Measurements from ENCODE around the gene ANKS4B. TPM values are rescaled to one million over a fixed set of nuclear protein-coding genes. Genes with fewer than 3 reads are reported as not detected.
"Not testable (repeated sequence)": the region's sequence is repeated elsewhere in the genome, so short reads cannot be mapped to it uniquely, and the experiment has no call there.

The ANKS4B gene
- total and polyA plus RNA-seq, 7 experiments from 2014 or later: not detected

DNA sequence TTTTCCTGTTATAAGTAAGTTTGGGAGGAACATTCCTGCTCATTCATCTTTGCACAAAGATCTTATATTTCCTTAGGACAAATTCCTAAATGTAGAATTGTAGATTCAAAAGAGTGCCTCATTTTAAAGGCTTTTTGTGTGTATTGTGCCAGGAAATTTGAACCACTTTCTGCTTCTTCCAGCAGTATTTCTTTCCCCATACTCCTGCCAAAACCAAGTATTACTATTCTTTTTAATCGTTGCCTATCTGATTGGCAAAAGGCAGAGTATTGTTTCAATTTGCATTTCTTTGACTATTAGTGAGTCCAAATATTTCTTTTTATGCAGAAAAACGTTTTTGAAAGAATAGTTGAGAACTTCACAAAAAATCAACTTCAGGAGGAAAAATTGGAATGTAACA, 9.3 kb downstream of the ANKS4B start:
- Mint-ChIP-seq H3K4me1 (no peaks in the 10 kb centered on the region), H3K9me3 (no peaks in the 10 kb centered on the region), H3K27ac (no peak overlapping the region), H3K36me3 (no peaks in the 10 kb centered on the region), H3K4me3 (no peak overlapping the region), H3K27me3 (peaks cover 8 to 27% (median 16%) of the 10 kb centered on the region in 5 donors)
- DNase-seq (no peak), ATAC-seq (no peak)
- intact Hi-C loops (cut with micrococcal nuclease): no loop called here
- ChIA-PET POLR2A (no interaction called here), CTCF (no interaction called here)
- H3K9me3 ChIP-seq (ENCODE audit: control insufficient read depth in 2 of 3, low read length in 3 of 3): no peaks in the 10 kb centered on the region
- H3K4me1 ChIP-seq (ENCODE audit: control insufficient read depth in 2 of 2, insufficient read depth in 2 of 2, low read length in 2 of 2): no peaks in the 10 kb centered on the region
- H3K27ac ChIP-seq (ENCODE audit: low read depth, low read length): no peak overlapping the region
- H3K4me3 ChIP-seq (ENCODE audit: low read length): no peak overlapping the region
- no peaks in the 10 kb centered on the region for H3K27me3 ChIP-seq (ENCODE audit: control insufficient read depth in 2 of 2, insufficient read depth in 2 of 2, low read length in 2 of 2)
- no peaks in the 10 kb centered on the region for H3K36me3 ChIP-seq (ENCODE audit: control insufficient read depth in 2 of 3, insufficient read depth in 3 of 3, low read length in 3 of 3)

DNA sequence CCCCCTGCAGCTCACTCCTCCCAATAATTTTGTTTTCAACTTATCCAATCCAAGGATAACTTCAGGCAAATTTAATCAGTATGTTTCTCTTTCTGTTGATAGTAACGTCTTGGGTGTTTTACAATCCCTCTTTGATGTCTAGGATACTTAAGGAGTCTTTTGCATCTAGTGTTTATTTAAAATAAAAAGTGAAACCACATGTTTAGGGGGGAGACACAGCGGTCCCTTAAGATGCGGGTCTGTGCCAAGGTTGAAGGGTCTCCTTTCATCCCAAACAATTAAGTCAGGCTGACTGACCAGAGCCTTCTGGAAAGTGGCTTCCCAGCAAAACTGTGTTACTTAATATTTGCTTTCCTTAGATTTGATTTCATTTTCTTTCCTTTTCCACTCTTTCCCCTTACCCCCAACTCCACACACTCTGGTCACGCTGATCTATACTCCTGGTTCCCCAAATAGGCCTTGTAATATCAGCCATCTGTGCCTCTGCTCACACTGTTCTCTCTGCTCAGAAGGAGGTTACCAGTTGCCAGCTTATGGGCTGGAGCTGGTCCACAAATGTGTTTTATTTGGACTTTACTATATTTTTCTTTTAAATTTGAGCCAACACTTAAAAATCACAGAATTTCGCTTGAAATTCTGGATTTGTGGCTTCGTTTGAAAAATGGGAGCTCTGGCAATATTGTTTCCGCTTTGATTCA, 11.2 kb downstream of the ANKS4B start:
- Mint-ChIP-seq H3K27me3 (peaks cover 8 to 27% (median 24%) of the 10 kb centered on the region in 5 donors), H3K4me1 (no peaks in the 10 kb centered on the region), H3K4me3 (no peak overlapping the region), H3K27ac (no peak overlapping the region), H3K9me3 (no peaks in the 10 kb centered on the region), H3K36me3 (no peaks in the 10 kb centered on the region)
- no peaks in the 10 kb centered on the region for H3K36me3 ChIP-seq (ENCODE audit: control insufficient read depth in 2 of 3, insufficient read depth in 3 of 3, low read length in 3 of 3)
- intact Hi-C loops (cut with micrococcal nuclease): no loop called here
- no peaks in the 10 kb centered on the region for H3K27me3 ChIP-seq (ENCODE audit: control insufficient read depth in 2 of 2, insufficient read depth in 2 of 2, low read length in 2 of 2)
- H3K4me1 ChIP-seq (ENCODE audit: control insufficient read depth in 2 of 2, insufficient read depth in 2 of 2, low read length in 2 of 2): no peaks in the 10 kb centered on the region
- no peak for DNase-seq
- no peaks in the 10 kb centered on the region for H3K9me3 ChIP-seq (ENCODE audit: control insufficient read depth in 2 of 3, low read length in 3 of 3)
- ChIA-PET CTCF (no interaction called here), POLR2A (no interaction called here)
- ATAC-seq: no peak
- H3K4me3 ChIP-seq (ENCODE audit: low read length): no peak overlapping the region
- H3K27ac ChIP-seq (ENCODE audit: low read depth, low read length): no peak overlapping the region

DNA sequence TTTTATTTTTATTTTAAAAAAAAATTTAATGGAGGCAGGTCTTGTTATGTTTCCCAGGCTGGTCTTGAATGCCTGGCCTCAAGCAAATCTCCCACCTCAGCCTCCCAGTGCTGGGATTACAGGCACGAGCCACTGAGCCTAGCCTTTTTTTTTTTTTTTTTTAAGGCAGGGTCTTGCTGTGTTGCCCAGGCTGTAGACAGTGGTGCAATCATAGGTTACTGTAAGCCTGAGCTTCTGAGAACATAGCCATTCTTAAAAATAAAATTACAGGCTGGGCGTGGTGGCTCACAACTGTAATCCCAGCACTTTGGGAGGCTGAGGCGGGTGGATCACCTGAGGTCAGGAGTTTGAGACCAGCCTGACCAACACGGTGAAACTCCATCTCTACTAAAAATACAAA, 14.7 kb downstream of the ANKS4B start:
- H3K4me3 Mint-ChIP-seq; ATAC-seq; intact Hi-C loops (cut with micrococcal nuclease); DNase-seq; POLR2A ChIA-PET; H3K36me3 Mint-ChIP-seq; CTCF ChIA-PET; H3K27me3 ChIP-seq (ENCODE audit: control insufficient read depth in 2 of 2, insufficient read depth in 2 of 2, low read length in 2 of 2); H3K4me3 ChIP-seq (ENCODE audit: low read length); H3K9me3 ChIP-seq (ENCODE audit: control insufficient read depth in 2 of 3, low read length in 3 of 3); H3K27ac Mint-ChIP-seq; H3K4me1 Mint-ChIP-seq; H3K27ac ChIP-seq (ENCODE audit: low read depth, low read length); H3K9me3 Mint-ChIP-seq; H3K36me3 ChIP-seq (ENCODE audit: control insufficient read depth in 2 of 3, insufficient read depth in 3 of 3, low read length in 3 of 3); H3K4me1 ChIP-seq (ENCODE audit: control insufficient read depth in 2 of 2, insufficient read depth in 2 of 2, low read length in 2 of 2): not testable (repeated sequence)
- H3K27me3 Mint-ChIP-seq: peaks cover 14 to 38% (median 28%) of the 10 kb centered on the region in 5 donors

DNA sequence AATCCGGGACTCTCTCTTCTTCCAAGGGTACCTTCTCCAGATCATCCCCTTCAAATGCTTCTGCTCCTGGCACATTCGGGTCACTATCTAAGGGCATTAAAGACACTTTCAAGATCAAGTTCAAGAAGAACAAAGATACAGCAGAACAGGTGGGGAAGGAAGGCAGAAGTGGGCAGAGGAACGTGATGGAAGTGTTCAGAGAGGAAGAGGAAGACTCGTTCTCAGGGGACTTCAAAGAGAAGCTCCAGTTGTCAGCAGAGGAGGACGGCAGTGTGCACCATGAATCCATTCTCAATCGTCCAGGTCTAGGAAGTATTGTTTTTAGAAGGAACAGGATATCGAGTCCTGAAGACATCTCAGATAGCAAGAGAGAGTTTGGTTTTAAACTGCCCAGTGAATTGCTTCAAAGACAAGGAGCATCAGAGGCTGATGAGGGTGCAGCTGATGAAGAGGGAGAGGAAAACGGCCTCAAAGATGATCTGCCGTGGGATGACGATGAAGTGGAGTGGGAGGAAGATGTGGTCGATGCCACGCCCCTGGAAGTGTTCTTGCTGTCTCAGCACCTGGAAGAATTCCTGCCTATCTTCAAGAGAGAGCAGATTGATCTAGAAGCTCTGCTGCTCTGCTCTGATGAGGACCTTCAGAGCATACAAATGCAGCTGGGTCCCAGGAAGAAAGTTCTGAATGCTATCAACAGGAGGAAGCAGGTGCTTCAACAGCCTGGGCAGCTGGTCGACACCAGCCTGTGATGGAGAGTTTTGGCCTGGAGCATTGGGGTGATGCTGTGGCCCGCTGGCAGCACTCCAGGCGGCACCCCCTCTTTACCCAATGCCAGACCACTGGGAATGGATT, 16.8 kb downstream of the ANKS4B start:
- no peaks in the 10 kb centered on the region for H3K27me3 ChIP-seq (ENCODE audit: control insufficient read depth in 2 of 2, insufficient read depth in 2 of 2, low read length in 2 of 2)
- peaks cover 14 to 37% (median 24%) of the 10 kb centered on the region in 5 donors for H3K27me3 Mint-ChIP-seq
- CTCF ChIA-PET: no interaction called here

DNA sequence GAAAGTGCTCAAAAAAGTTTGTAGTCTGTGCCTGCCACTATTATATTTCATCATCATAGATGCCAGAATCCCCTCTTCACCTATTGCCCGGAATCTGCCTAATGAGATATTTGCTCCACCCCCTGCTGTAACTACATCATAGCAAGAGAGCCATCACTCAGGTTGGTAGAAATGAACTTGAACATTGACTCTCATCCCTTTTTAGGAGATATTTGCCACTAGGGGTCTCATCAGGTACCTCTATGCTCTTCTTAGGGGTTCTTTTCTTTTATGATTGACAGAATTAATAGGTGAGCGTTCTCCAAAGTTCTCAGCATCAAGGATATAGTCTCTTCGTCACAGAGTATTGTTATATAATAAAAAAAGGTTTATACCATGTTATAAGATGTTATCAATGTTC, 20.0 kb downstream of the ANKS4B start:
- Mint-ChIP-seq H3K9me3 (no peaks in the 10 kb centered on the region), H3K27ac (no peak overlapping the region), H3K36me3 (no peaks in the 10 kb centered on the region), H3K27me3 (peaks cover 14 to 41% (median 15%) of the 10 kb centered on the region in 5 donors), H3K4me3 (no peak overlapping the region), H3K4me1 (no peaks in the 10 kb centered on the region)
- intact Hi-C loops (cut with micrococcal nuclease): no loop called here
- Histone ChIP-seq H3K36me3 (ENCODE audit: control insufficient read depth in 2 of 3, insufficient read depth in 3 of 3, low read length in 3 of 3) (no peaks in the 10 kb centered on the region), H3K27ac (ENCODE audit: low read depth, low read length) (no peak overlapping the region), H3K4me3 (ENCODE audit: low read length) (no peak overlapping the region), H3K4me1 (ENCODE audit: control insufficient read depth in 2 of 2, insufficient read depth in 2 of 2, low read length in 2 of 2) (no peaks in the 10 kb centered on the region), H3K27me3 (ENCODE audit: control insufficient read depth in 2 of 2, insufficient read depth in 2 of 2, low read length in 2 of 2) (no peaks in the 10 kb centered on the region), H3K9me3 (ENCODE audit: control insufficient read depth in 2 of 3, low read length in 3 of 3) (no peaks in the 10 kb centered on the region)
- no peak for DNase-seq
- ChIA-PET CTCF (no interaction called here), POLR2A (no interaction called here)
- no peak for ATAC-seq

More for the DNA sequence above, 16.8 kb downstream of the ANKS4B start:
- no peaks in the 10 kb centered on the region for H3K9me3 ChIP-seq (ENCODE audit: control insufficient read depth in 2 of 3, low read length in 3 of 3)
- Mint-ChIP-seq H3K4me3 (no peak overlapping the region), H3K9me3 (no peaks in the 10 kb centered on the region), H3K36me3 (no peaks in the 10 kb centered on the region), H3K27ac (no peak overlapping the region), H3K4me1 (no peaks in the 10 kb centered on the region)
- no peaks in the 10 kb centered on the region for H3K4me1 ChIP-seq (ENCODE audit: control insufficient read depth in 2 of 2, insufficient read depth in 2 of 2, low read length in 2 of 2)
- DNase-seq: no peak
- no peaks in the 10 kb centered on the region for H3K36me3 ChIP-seq (ENCODE audit: control insufficient read depth in 2 of 3, insufficient read depth in 3 of 3, low read length in 3 of 3)
- POLR2A ChIA-PET: no interaction called here
- H3K4me3 ChIP-seq (ENCODE audit: low read length): no peak overlapping the region
- no peak overlapping the region for H3K27ac ChIP-seq (ENCODE audit: low read depth, low read length)
- ATAC-seq: no peak
- intact Hi-C loops (cut with micrococcal nuclease): no loop called here

DNA sequence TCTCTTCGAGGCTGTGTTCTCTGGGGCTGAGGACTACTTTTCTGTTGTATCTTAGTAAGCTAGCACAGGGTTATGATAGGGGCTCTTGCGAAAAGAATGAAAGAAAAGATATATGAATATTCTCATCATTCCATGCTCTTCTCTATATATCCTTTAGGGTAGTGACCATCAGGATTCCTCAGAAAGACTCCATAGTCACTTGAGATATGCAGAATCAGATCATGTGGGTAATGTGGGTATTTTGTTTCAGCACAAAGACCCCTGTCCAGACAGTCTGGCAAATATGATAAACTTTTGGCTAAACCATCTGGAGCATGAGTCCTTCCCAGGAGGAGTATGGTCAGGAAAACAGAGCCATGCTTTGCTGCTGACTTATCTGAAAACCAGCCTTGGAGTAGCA, 23.1 kb downstream of the ANKS4B start:
- H3K4me3 ChIP-seq (ENCODE audit: low read length): no peak overlapping the region
- CTCF ChIA-PET: no interaction called here
- H3K4me1 ChIP-seq (ENCODE audit: control insufficient read depth in 2 of 2, insufficient read depth in 2 of 2, low read length in 2 of 2): no peaks in the 10 kb centered on the region
- Mint-ChIP-seq H3K27ac (no peak overlapping the region), H3K27me3 (peaks cover 6 to 26% (median 7%) of the 10 kb centered on the region in 5 donors), H3K4me1 (no peaks in the 10 kb centered on the region), H3K9me3 (no peaks in the 10 kb centered on the region), H3K36me3 (no peaks in the 10 kb centered on the region), H3K4me3 (no peak overlapping the region)
- no peaks in the 10 kb centered on the region for H3K36me3 ChIP-seq (ENCODE audit: control insufficient read depth in 2 of 3, insufficient read depth in 3 of 3, low read length in 3 of 3)
- no peak for ATAC-seq
- H3K27ac ChIP-seq (ENCODE audit: low read depth, low read length): no peak overlapping the region
- H3K27me3 ChIP-seq (ENCODE audit: control insufficient read depth in 2 of 2, insufficient read depth in 2 of 2, low read length in 2 of 2): no peaks in the 10 kb centered on the region
- intact Hi-C loops (cut with micrococcal nuclease): no loop called here
- POLR2A ChIA-PET: no interaction called here
- H3K9me3 ChIP-seq (ENCODE audit: control insufficient read depth in 2 of 3, low read length in 3 of 3): no peaks in the 10 kb centered on the region
- no peak for DNase-seq

DNA sequence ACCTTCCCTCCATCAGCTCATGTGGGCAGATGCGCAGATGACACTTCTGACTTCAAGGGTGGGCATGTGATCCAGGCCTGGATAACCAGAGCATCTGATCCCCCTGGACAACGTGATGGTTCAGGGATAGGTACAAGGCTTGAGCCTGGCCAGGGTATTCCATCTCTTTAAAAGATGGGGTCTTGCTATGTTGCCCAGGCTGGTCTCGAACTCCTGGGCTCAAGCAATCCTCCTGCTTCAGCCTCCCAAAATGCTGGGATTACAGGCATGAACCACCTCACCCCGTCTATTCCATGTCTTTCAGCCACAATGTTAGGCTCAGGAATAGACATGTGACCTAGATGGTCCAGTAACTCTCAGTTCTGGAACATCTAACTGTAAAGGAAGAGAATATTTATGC, 23.8 kb downstream of the ANKS4B start:
- POLR2A ChIA-PET: no interaction called here
- intact Hi-C loops (cut with micrococcal nuclease): no loop called here

More for the DNA sequence above, 23.8 kb downstream of the ANKS4B start:
- Mint-ChIP-seq H3K4me3 (no peak overlapping the region), H3K27ac (no peak overlapping the region), H3K27me3 (peaks cover 4 to 26% (median 7%) of the 10 kb centered on the region in 5 donors), H3K4me1 (no peaks in the 10 kb centered on the region), H3K9me3 (no peaks in the 10 kb centered on the region), H3K36me3 (no peaks in the 10 kb centered on the region)
- H3K36me3 ChIP-seq (ENCODE audit: control insufficient read depth in 2 of 3, insufficient read depth in 3 of 3, low read length in 3 of 3): no peaks in the 10 kb centered on the region
- H3K4me1 ChIP-seq (ENCODE audit: control insufficient read depth in 2 of 2, insufficient read depth in 2 of 2, low read length in 2 of 2): no peaks in the 10 kb centered on the region
- DNase-seq (no peak), ATAC-seq (no peak)
- no peak overlapping the region for H3K4me3 ChIP-seq (ENCODE audit: low read length)
- no peaks in the 10 kb centered on the region for H3K9me3 ChIP-seq (ENCODE audit: control insufficient read depth in 2 of 3, low read length in 3 of 3)
- CTCF ChIA-PET: no interaction called here
- no peak overlapping the region for H3K27ac ChIP-seq (ENCODE audit: low read depth, low read length)
- H3K27me3 ChIP-seq (ENCODE audit: control insufficient read depth in 2 of 2, insufficient read depth in 2 of 2, low read length in 2 of 2): no peaks in the 10 kb centered on the region
